Kidney epithelial cell (primary cell): Measurements from ENCODE around the gene BMP5. TPM values are rescaled to one million over a fixed set of nuclear protein-coding genes. Genes with fewer than 3 reads are reported as not detected.

Experiments used
- DNase-seq: peaks from one replicate; pipeline ENCODE4 v3.0.0-alpha.2; 2010; ENCODE audit warnings: low read depth
- H3K27me3 ChIP-seq: 2 replicates; pipeline ENCODE4 v1.6.0; 2011; ENCODE audit warnings: low read length; ENCODE audit not compliant: control insufficient read depth, insufficient read depth
- H3K36me3 ChIP-seq: 2 replicates; pipeline ENCODE4 v1.5.1; 2011; ENCODE audit warnings: low read length; ENCODE audit not compliant: control insufficient read depth, insufficient read depth
- H3K4me3 ChIP-seq: 2 replicates; pipeline ENCODE4 v1.5.1; 2011; ENCODE audit warnings: low read depth, mild to moderate bottlenecking, control low read depth, low read length
- total RNA-seq: library from RNA; depleted of rRNA; stranded (reverse); fragments of >200 nt; gene quantifications from 2 replicates; pipeline ENCODE4 v1.2.3, GENCODE V29; 2015
- TF ChIP-seq, protein P1 (sequence below): IDR thresholded peaks from 2 replicates; pipeline ENCODE4 v1.5.1; 2011; ENCODE audit warnings: mild to moderate bottlenecking, moderate library complexity, low read length, control low read depth, inconsistent platforms; ENCODE audit not compliant: insufficient read depth, poor library complexity, severe bottlenecking

Gene BMP5
- total RNA-seq, 1 donor from 2014 or later: not detected

GRCh38 chr6:55822815-55823214, 52.6 kb downstream of the BMP5 start:
- H3K27me3 ChIP-seq: no peaks in the 10 kb centered on the region
- H3K36me3 ChIP-seq: no peaks in the 10 kb centered on the region
- TF ChIP-seq, protein P1, sequence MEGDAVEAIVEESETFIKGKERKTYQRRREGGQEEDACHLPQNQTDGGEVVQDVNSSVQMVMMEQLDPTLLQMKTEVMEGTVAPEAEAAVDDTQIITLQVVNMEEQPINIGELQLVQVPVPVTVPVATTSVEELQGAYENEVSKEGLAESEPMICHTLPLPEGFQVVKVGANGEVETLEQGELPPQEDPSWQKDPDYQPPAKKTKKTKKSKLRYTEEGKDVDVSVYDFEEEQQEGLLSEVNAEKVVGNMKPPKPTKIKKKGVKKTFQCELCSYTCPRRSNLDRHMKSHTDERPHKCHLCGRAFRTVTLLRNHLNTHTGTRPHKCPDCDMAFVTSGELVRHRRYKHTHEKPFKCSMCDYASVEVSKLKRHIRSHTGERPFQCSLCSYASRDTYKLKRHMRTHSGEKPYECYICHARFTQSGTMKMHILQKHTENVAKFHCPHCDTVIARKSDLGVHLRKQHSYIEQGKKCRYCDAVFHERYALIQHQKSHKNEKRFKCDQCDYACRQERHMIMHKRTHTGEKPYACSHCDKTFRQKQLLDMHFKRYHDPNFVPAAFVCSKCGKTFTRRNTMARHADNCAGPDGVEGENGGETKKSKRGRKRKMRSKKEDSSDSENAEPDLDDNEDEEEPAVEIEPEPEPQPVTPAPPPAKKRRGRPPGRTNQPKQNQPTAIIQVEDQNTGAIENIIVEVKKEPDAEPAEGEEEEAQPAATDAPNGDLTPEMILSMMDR: no peak
- DNase-seq: no peak
- H3K4me3 ChIP-seq: no peak overlapping the region

- H3K4me3 ChIP-seq: no peak overlapping the region
- no peak for DNase-seq
- TF ChIP-seq, protein P1: no peak
- no peaks in the 10 kb centered on the region for H3K36me3 ChIP-seq
- H3K27me3 ChIP-seq: no peaks in the 10 kb centered on the region
Measured at GRCh38 chr6:55822005-55822404, 53.4 kb downstream of the BMP5 start.

DNA sequence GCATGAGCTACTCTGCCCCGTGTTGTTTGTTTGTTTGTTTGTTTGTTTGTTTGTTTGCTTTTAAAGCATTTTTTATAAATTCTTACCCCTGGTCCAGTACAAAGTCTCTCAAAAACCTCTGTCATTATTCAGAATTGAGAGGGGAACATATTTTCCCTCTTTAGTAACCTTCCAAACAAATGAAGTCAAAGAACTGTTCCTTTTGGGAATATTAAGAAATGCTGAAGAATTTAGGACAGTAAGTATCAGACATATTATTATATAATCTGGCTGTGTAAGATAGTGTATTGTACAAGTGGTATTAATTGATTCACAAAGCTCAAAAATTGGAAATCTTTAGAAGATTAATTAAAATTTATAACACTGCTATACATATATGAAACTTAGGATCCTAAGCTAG, 54.7 kb downstream of the BMP5 start:
- Histone ChIP-seq H3K4me3 (no peak overlapping the region), H3K36me3 (no peaks in the 10 kb centered on the region), H3K27me3 (no peaks in the 10 kb centered on the region)
- no peak for DNase-seq
- TF ChIP-seq, protein P1: no peak

DNA sequence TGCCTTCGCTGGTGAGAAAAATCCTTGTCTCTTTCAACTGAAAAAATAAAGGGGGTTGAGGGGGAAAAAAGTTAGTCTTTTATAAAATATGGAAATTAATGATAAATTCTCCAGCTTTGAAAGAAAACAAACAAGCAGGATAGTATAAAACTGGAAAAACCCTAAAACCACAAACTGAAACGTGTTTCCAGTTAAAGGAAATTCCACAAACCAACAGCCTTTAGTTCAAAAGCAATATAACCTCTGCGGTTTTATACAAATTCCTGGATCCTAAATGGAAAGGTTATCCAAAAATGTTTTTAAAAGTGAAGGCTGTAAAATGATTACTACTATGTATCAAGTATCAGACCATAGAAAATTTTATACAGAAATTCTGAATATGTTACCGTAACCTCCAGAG, 55.6 kb downstream of the BMP5 start:
- Histone ChIP-seq H3K36me3 (no peaks in the 10 kb centered on the region), H3K4me3 (no peak overlapping the region), H3K27me3 (no peaks in the 10 kb centered on the region)
- TF ChIP-seq, protein P1: no peak
- DNase-seq: no peak

- TF ChIP-seq, protein P1: no peak
- no peak for DNase-seq
- Histone ChIP-seq H3K27me3 (no peaks in the 10 kb centered on the region), H3K36me3 (no peaks in the 10 kb centered on the region), H3K4me3 (no peak overlapping the region)
Measured at GRCh38 chr6:55818482-55818881, 56.9 kb downstream of the BMP5 start.

DNA sequence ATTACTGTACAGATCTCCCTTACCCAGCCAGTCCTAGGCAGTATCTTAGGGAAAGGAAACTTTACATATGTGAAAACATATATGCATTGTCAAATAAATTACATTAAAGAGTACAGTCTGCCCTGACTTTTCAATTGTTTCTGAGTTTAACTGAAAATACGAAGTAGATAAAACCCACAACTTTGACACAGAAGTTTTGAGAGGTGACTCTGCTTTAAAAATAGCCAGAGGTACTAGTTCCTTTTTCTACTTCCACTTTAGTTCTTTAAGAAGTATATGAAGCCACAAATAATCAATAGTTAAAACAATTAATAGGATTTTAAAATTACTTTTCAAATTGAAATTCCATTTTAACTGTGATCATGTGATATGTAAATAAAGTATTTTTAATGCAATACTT, 62.9 kb downstream of the BMP5 start:
- TF ChIP-seq, protein P1: no peak
- H3K27me3 ChIP-seq: no peaks in the 10 kb centered on the region
- no peaks in the 10 kb centered on the region for H3K36me3 ChIP-seq
- no peak for DNase-seq
- no peak overlapping the region for H3K4me3 ChIP-seq
